Ovary (tissue), 3 donors: ENCODE measurements around the gene ANKRD33B.

Source experiments
- POLR2A ChIP-seq: fragments of 450-650 bp; IDR thresholded peaks from one replicate; pipeline ENCODE4 v1.6.1; 2017; ENCODE audit warnings: antibody characterized with exemption, mild to moderate bottlenecking, moderate library complexity
- TF ChIP-seq, protein P1 (sequence below), 3 donors: fragments of 450-650 bp in 2 of 3; fragments of 200-600 bp in 1 of 3; IDR thresholded peaks; one replicate each; pipeline versions ENCODE4 v1.5.1 to v1.8.0; 2016 to 2022; ENCODE audit warnings: antibody characterized with exemption in 3 of 3, mild to moderate bottlenecking in 1 of 3
- donor health status: DM: no; HTN: no; CAD: no.

DNA sequence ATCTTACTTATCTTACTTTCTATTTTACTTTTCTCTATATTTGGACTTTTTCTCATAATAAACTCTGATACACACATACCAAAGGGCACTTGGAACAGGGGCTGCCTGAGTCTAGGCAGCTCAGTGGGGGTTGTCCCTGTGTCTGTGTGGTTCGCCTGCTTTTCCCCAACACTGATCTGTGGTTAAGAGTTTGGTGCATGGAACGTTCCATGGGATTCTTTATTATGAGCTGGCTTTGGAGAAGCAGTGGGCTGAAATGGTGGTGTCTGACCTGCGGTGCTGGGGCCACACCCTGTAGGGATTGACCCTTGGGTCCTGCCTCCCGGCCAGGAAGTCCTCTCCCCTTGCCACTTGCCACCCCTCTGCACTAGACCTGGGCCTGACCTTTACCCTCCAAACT is 47.4 kb downstream of the ANKRD33B start:
- TF ChIP-seq, protein P1, sequence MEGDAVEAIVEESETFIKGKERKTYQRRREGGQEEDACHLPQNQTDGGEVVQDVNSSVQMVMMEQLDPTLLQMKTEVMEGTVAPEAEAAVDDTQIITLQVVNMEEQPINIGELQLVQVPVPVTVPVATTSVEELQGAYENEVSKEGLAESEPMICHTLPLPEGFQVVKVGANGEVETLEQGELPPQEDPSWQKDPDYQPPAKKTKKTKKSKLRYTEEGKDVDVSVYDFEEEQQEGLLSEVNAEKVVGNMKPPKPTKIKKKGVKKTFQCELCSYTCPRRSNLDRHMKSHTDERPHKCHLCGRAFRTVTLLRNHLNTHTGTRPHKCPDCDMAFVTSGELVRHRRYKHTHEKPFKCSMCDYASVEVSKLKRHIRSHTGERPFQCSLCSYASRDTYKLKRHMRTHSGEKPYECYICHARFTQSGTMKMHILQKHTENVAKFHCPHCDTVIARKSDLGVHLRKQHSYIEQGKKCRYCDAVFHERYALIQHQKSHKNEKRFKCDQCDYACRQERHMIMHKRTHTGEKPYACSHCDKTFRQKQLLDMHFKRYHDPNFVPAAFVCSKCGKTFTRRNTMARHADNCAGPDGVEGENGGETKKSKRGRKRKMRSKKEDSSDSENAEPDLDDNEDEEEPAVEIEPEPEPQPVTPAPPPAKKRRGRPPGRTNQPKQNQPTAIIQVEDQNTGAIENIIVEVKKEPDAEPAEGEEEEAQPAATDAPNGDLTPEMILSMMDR (IDR thresholded peaks at IDR 0.05) = no peak
- TF ChIP-seq POLR2A = no peak
